C4-2B (cell line): ENCODE results near the gene PPARA.

Source experiments
- H3K27ac ChIP-seq: fragments of 450-650 bp; 2 replicates; pipeline ENCODE4 v1.5.1; 2017
- CTCF ChIP-seq: fragments of 450-650 bp; conservative IDR thresholded peaks from 2 replicates; pipeline ENCODE4 v1.5.1; 2017; ENCODE audit warnings: mild to moderate bottlenecking
- ZFX ChIP-seq: fragments of 450-650 bp; IDR thresholded peaks from 2 replicates; pipeline ENCODE4 v1.6.1; 2017

The PPARA gene

GRCh38 chr22:46159777-46160176 is 9.5 kb downstream of the PPARA start:
- H3K27ac ChIP-seq, result no peak overlapping the region

GRCh38 chr22:46162285-46162684 is 12.0 kb downstream of the PPARA start:
- no peak for TF ChIP-seq ZFX
- no peak overlapping the region for H3K27ac ChIP-seq

More at GRCh38 chr22:46159777-46160176, 9.5 kb downstream of the PPARA start:
- TF ChIP-seq ZFX, result no peak
- no peak for TF ChIP-seq CTCF

GRCh38 chr22:46162771-46163556 is 12.6 kb downstream of the PPARA start:
- TF ChIP-seq CTCF, result no peak
- TF ChIP-seq ZFX, result no peak
- no peak overlapping the region for H3K27ac ChIP-seq

GRCh38 chr22:46163557-46163888 is 13.2 kb downstream of the PPARA start:
- TF ChIP-seq ZFX (no peak), CTCF (no peak)

GRCh38 chr22:46165977-46166376 is 15.7 kb downstream of the PPARA start:
- TF ChIP-seq CTCF (no peak), ZFX (no peak)
- H3K27ac ChIP-seq, result no peak overlapping the region

More at GRCh38 chr22:46163557-46163888, 13.2 kb downstream of the PPARA start:
- H3K27ac ChIP-seq, result no peak overlapping the region

GRCh38 chr22:46169628-46170027 is 19.3 kb downstream of the PPARA start:
- TF ChIP-seq CTCF, result no peak
- no peak for TF ChIP-seq ZFX
- no peak overlapping the region for H3K27ac ChIP-seq

- no peak for TF ChIP-seq CTCF
- no peak for TF ChIP-seq ZFX
- peak overlapping the region; percentile 16; the same call in 1 of the 2 replicates for H3K27ac ChIP-seq
Observed at GRCh38 chr22:46171940-46172339, 21.6 kb downstream of the PPARA start.
